ENCODE measurements around the gene CDHR3. TPM values are rescaled to one million over a fixed set of nuclear protein-coding genes. Genes with fewer than 3 reads are reported as not detected.
"Not testable (repeated sequence)": the region's sequence is repeated elsewhere in the genome, so short reads cannot be mapped to it uniquely, and the experiment has no call there.

Gene CDHR3
- total and polyA plus RNA-seq, 4 experiments from 2014 or later = 1.3 to 12.1 (median 6.7) TPM

GRCh38 chr7:105996860-105997737, 34.0 kb downstream of the CDHR3 start:
- Mint-ChIP-seq H3K27me3 (peaks cover 2 to 4% of the 10 kb centered on the region in 2 donors), H3K36me3 (no peaks in the 10 kb centered on the region), H3K27ac (no peak overlapping the region), H3K4me3 (no peak overlapping the region), H3K4me1 (no peaks in the 10 kb centered on the region), H3K9me3 (no peaks in the 10 kb centered on the region)
- Histone ChIP-seq H3K4me3 (ENCODE audit: low read length in 2 of 2) (no peak overlapping the region), H3K36me3 (ENCODE audit: insufficient read depth, low read length) (no peaks in the 10 kb centered on the region), H3K9me3 (ENCODE audit: control insufficient read depth in 1 of 2, low read length in 2 of 2) (no peaks in the 10 kb centered on the region), H3K27ac (ENCODE audit: low read depth, low read length) (no peak overlapping the region), H3K4me1 (ENCODE audit: insufficient read depth, low read length) (no peaks in the 10 kb centered on the region), H3K27me3 (ENCODE audit: insufficient read depth, low read length) (no peaks in the 10 kb centered on the region)
- POLR2A ChIA-PET (ENCODE audit: partially characterized antibody) = no interaction called here
- no peak for DNase-seq
- CTCF ChIA-PET (ENCODE audit: partially characterized antibody) = interaction anchor here (0.8 to 1.7 kb wide), 3 partner anchors 14 to 340 kb away, joined by 3 to 5 read pairs (median 4); no protein-coding TSS in a partner anchor
- intact Hi-C loops (cut with micrococcal nuclease) = no loop called here

- Histone ChIP-seq H3K36me3 (ENCODE audit: insufficient read depth, low read length) (no peaks in the 10 kb centered on the region), H3K27ac (ENCODE audit: low read depth, low read length) (no peak overlapping the region), H3K4me3 (ENCODE audit: low read length in 2 of 2) (no peak overlapping the region), H3K27me3 (ENCODE audit: insufficient read depth, low read length) (no peaks in the 10 kb centered on the region), H3K9me3 (ENCODE audit: control insufficient read depth in 1 of 2, low read length in 2 of 2) (no peaks in the 10 kb centered on the region), H3K4me1 (ENCODE audit: insufficient read depth, low read length) (no peaks in the 10 kb centered on the region)
- Mint-ChIP-seq H3K9me3 (no peaks in the 10 kb centered on the region), H3K27ac (no peak overlapping the region), H3K4me3 (no peak overlapping the region), H3K4me1 (no peaks in the 10 kb centered on the region), H3K36me3 (no peaks in the 10 kb centered on the region), H3K27me3 (no peaks in the 10 kb centered on the region)
- intact Hi-C loops (cut with micrococcal nuclease) = no loop called here
- CTCF ChIA-PET (ENCODE audit: partially characterized antibody) = interaction anchor here (1.1 to 2.8 kb wide), 6 partner anchors 9 to 239 kb away, joined by 3 to 15 read pairs (median 4); no protein-coding TSS in a partner anchor
- DNase-seq = no peak
- POLR2A ChIA-PET (ENCODE audit: partially characterized antibody) = interaction anchor here (1.5 kb wide), 1 partner anchor 23 kb away, joined by 3 read pairs; no protein-coding TSS in a partner anchor
These were observed 36.2 kb downstream of the CDHR3 start for GRCh38 chr7:105999256-105999655.

GRCh38 chr7:106001196-106001595, 38.1 kb downstream of the CDHR3 start:
- intact Hi-C loops (cut with micrococcal nuclease) = no loop called here
- Histone ChIP-seq H3K4me1 (ENCODE audit: insufficient read depth, low read length) (no peaks in the 10 kb centered on the region), H3K4me3 (ENCODE audit: low read length in 2 of 2) (no peak overlapping the region), H3K9me3 (ENCODE audit: control insufficient read depth in 1 of 2, low read length in 2 of 2) (no peaks in the 10 kb centered on the region), H3K36me3 (ENCODE audit: insufficient read depth, low read length) (no peaks in the 10 kb centered on the region), H3K27ac (ENCODE audit: low read depth, low read length) (no peak overlapping the region), H3K27me3 (ENCODE audit: insufficient read depth, low read length) (no peaks in the 10 kb centered on the region)
- ChIA-PET POLR2A (ENCODE audit: partially characterized antibody) (no interaction called here), CTCF (ENCODE audit: partially characterized antibody) (interaction anchor here (1.0 to 2.8 kb wide), 3 partner anchors 41 to 344 kb away, joined by 3 to 15 read pairs (median 3); no protein-coding TSS in a partner anchor)
- H3K27ac Mint-ChIP-seq = no peak overlapping the region
- DNase-seq = no peak
- no peaks in the 10 kb centered on the region for H3K27me3 Mint-ChIP-seq
- peaks cover 1 to 7% (median 6%) of the 10 kb centered on the region in 8 donors for H3K9me3 Mint-ChIP-seq
- H3K4me1 Mint-ChIP-seq = no peaks in the 10 kb centered on the region
- peaks cover 0 to 2% of the 10 kb centered on the region in 2 donors for H3K36me3 Mint-ChIP-seq
- no peak overlapping the region for H3K4me3 Mint-ChIP-seq

GRCh38 chr7:106001886-106002285, 38.8 kb downstream of the CDHR3 start:
- Mint-ChIP-seq H3K4me3 (no peak overlapping the region), H3K27me3 (no peaks in the 10 kb centered on the region), H3K36me3 (peaks cover 0 to 2% of the 10 kb centered on the region in 2 donors), H3K4me1 (no peaks in the 10 kb centered on the region), H3K27ac (no peak overlapping the region), H3K9me3 (peaks cover 2 to 9% (median 7%) of the 10 kb centered on the region in 8 donors)
- no peak overlapping the region for H3K27ac ChIP-seq (ENCODE audit: low read depth, low read length)
- ChIA-PET CTCF (ENCODE audit: partially characterized antibody) (interaction anchor here (1.0 to 2.8 kb wide), 2 partner anchors 40 to 241 kb away, joined by 3 to 15 read pairs; no protein-coding TSS in a partner anchor), POLR2A (ENCODE audit: partially characterized antibody) (no interaction called here)
- no peaks in the 10 kb centered on the region for H3K36me3 ChIP-seq (ENCODE audit: insufficient read depth, low read length)
- intact Hi-C loops (cut with micrococcal nuclease) = no loop called here
- no peaks in the 10 kb centered on the region for H3K4me1 ChIP-seq (ENCODE audit: insufficient read depth, low read length)
- no peaks in the 10 kb centered on the region for H3K9me3 ChIP-seq (ENCODE audit: control insufficient read depth in 1 of 2, low read length in 2 of 2)
- no peak for DNase-seq
- no peaks in the 10 kb centered on the region for H3K27me3 ChIP-seq (ENCODE audit: insufficient read depth, low read length)
- no peak overlapping the region for H3K4me3 ChIP-seq (ENCODE audit: low read length in 2 of 2)

- no peak overlapping the region for H3K4me3 Mint-ChIP-seq
- Histone ChIP-seq H3K27me3 (ENCODE audit: insufficient read depth, low read length) (no peaks in the 10 kb centered on the region), H3K9me3 (ENCODE audit: control insufficient read depth in 1 of 2, low read length in 2 of 2) (no peaks in the 10 kb centered on the region), H3K4me1 (ENCODE audit: insufficient read depth, low read length) (no peaks in the 10 kb centered on the region), H3K4me3 (ENCODE audit: low read length in 2 of 2) (no peak overlapping the region), H3K36me3 (ENCODE audit: insufficient read depth, low read length) (no peaks in the 10 kb centered on the region), H3K27ac (ENCODE audit: low read depth, low read length) (no peak overlapping the region)
- no peaks in the 10 kb centered on the region for H3K27me3 Mint-ChIP-seq
- intact Hi-C loops (cut with micrococcal nuclease) = no loop called here
- H3K4me1 Mint-ChIP-seq = no peaks in the 10 kb centered on the region
- POLR2A ChIA-PET (ENCODE audit: partially characterized antibody) = no interaction called here
- CTCF ChIA-PET (ENCODE audit: partially characterized antibody) = interaction anchor here (1.2 to 1.8 kb wide), 3 partner anchors 39 to 243 kb away, joined by 3 to 7 read pairs (median 5); no protein-coding TSS in a partner anchor
- DNase-seq = no peak
- peaks cover 2 to 22% (median 14%) of the 10 kb centered on the region in 8 donors for H3K9me3 Mint-ChIP-seq
- H3K36me3 Mint-ChIP-seq = peaks cover 4% of the 10 kb centered on the region in 2 donors
- H3K27ac Mint-ChIP-seq = no peak overlapping the region
These were observed 40.5 kb downstream of the CDHR3 start for GRCh38 chr7:106003525-106004064.

- Mint-ChIP-seq H3K27me3 (no peaks in the 10 kb centered on the region), H3K36me3 (peaks cover 4% of the 10 kb centered on the region in 2 donors), H3K4me1 (peaks cover 12 to 22% (median 17%) of the 10 kb centered on the region in 4 donors), H3K9me3 (peaks cover 2 to 22% (median 14%) of the 10 kb centered on the region in 8 donors), H3K27ac (no peak overlapping the region), H3K4me3 (no peak overlapping the region)
- H3K27ac ChIP-seq (ENCODE audit: low read depth, low read length) = no peak overlapping the region
- no peak for DNase-seq
- H3K9me3 ChIP-seq (ENCODE audit: control insufficient read depth in 1 of 2, low read length in 2 of 2) = no peaks in the 10 kb centered on the region
- POLR2A ChIA-PET (ENCODE audit: partially characterized antibody) = no interaction called here
- no peak overlapping the region for H3K4me3 ChIP-seq (ENCODE audit: low read length in 2 of 2)
- no peaks in the 10 kb centered on the region for H3K36me3 ChIP-seq (ENCODE audit: insufficient read depth, low read length)
- intact Hi-C loops (cut with micrococcal nuclease) = no loop called here
- H3K27me3 ChIP-seq (ENCODE audit: insufficient read depth, low read length) = no peaks in the 10 kb centered on the region
- CTCF ChIA-PET (ENCODE audit: partially characterized antibody) = interaction anchor here (2.0 to 7.2 kb wide), 3 partner anchors 82 to 246 kb away, joined by 5 to 99 read pairs (median 13); no protein-coding TSS in a partner anchor
- H3K4me1 ChIP-seq (ENCODE audit: insufficient read depth, low read length) = peaks cover 15% of the 10 kb centered on the region
These were observed 43.8 kb downstream of the CDHR3 start for GRCh38 chr7:106006906-106007305.

- H3K27ac ChIP-seq (ENCODE audit: low read depth, low read length); H3K27me3 ChIP-seq (ENCODE audit: insufficient read depth, low read length); intact Hi-C loops (cut with micrococcal nuclease); H3K9me3 ChIP-seq (ENCODE audit: control insufficient read depth in 1 of 2, low read length in 2 of 2); H3K36me3 ChIP-seq (ENCODE audit: insufficient read depth, low read length); H3K36me3 Mint-ChIP-seq; H3K4me3 Mint-ChIP-seq; H3K4me3 ChIP-seq (ENCODE audit: low read length in 2 of 2); H3K27me3 Mint-ChIP-seq; DNase-seq: not testable (repeated sequence)
- Mint-ChIP-seq H3K27ac (peak overlapping the region in 2 of 7 donors; percentile 24 to 27), H3K9me3 (peaks cover 2 to 22% (median 14%) of the 10 kb centered on the region in 8 donors), H3K4me1 (peaks cover 18 to 28% (median 24%) of the 10 kb centered on the region in 4 donors)
- peaks cover 23% of the 10 kb centered on the region for H3K4me1 ChIP-seq (ENCODE audit: insufficient read depth, low read length)
- POLR2A ChIA-PET (ENCODE audit: partially characterized antibody) = interaction anchor here (1.2 kb wide), 2 partner anchors 15 to 247 kb away, joined by 4 to 6 read pairs; no protein-coding TSS in a partner anchor
- CTCF ChIA-PET (ENCODE audit: partially characterized antibody) = interaction anchor here (0.6 to 7.2 kb wide), 12 partner anchors 8 to 351 kb away, joined by 3 to 99 read pairs (median 6); no protein-coding TSS in a partner anchor
These were observed 44.7 kb downstream of the CDHR3 start for GRCh38 chr7:106007796-106008195.

All from CD4-positive, alpha-beta memory T cell (primary cell).